Psoas muscle (tissue), 8 donors: ENCODE measurements around the gene VANGL1. TPM values are rescaled to one million over a fixed set of nuclear protein-coding genes. Genes with fewer than 3 reads are reported as not detected.

Experiments
- ATAC-seq, 4 donors: fragments of 200-7000 bp; cut with Tn5 transposase; one replicate each; pipeline ENCODE4 v1.9.1; 2020; ENCODE audit warnings: moderate library complexity in 3 of 4, mild to moderate bottlenecking in 2 of 4
- DNase-seq, 2 donors: peaks; one replicate each; pipeline ENCODE4 v3.0.0-alpha.2; 2020
- H3K27ac ChIP-seq: fragments of 200-600 bp; one replicate; pipeline ENCODE4 v1.8.0; 2022
- H3K27me3 ChIP-seq, 3 donors: fragments of 200-600 bp in 1 of 3; one replicate each; pipeline versions ENCODE4 v1.6.1 to v1.8.0; 2013 to 2022; ENCODE audit warnings: low read length in 2 of 3, mild to moderate bottlenecking in 2 of 3, moderate library complexity in 1 of 3; ENCODE audit not compliant: insufficient read depth in 3 of 3
- H3K36me3 ChIP-seq, 2 donors: fragments of 200-600 bp in 1 of 2; one replicate each; pipeline versions ENCODE4 v1.6.1 to v1.8.0; 2013 to 2022; ENCODE audit warnings: low read depth in 1 of 2, mild to moderate bottlenecking in 1 of 2, moderate library complexity in 1 of 2; ENCODE audit not compliant: insufficient read depth in 1 of 2
- H3K4me1 ChIP-seq: fragments of 200-600 bp; one replicate; pipeline ENCODE4 v1.8.0; 2022
- H3K4me3 ChIP-seq: fragments of 200-600 bp; one replicate; pipeline ENCODE4 v1.8.0; 2022; ENCODE audit warnings: mild to moderate bottlenecking
- H3K9me3 ChIP-seq: fragments of 200-600 bp; one replicate; pipeline ENCODE4 v1.8.0; 2022
- WGBS, 3 donors: extraction: QIAGEN DNeasy Blood & Tissue Kit; methylation state at CpG; one replicate each; pipeline versions ENCODE4 v1.1.6 to v1.1.7; 2013; 5-methylcytosine and 5-hydroxymethylcytosine counted together
- intact Hi-C, 2 donors: fragments of 100-400 bp; cut with DNase I; formaldehyde crosslinking; loops; one replicate each; pipeline versions ENCODE4 v1.11.0 to v1.14.2; 2022
- polyA plus RNA-seq, 3 donors: library from polyadenylated mRNA; stranded (reverse); fragments of 200-250 nt; gene quantifications; one replicate each; pipeline ENCODE4 v1.2.3, GENCODE V29; 2013
- total RNA-seq, 4 donors: library from RNA; stranded (reverse); fragmentation: NEBNext Ultra II Directional in 2 of 4; extraction: Animal tissue kit (Norgen Biotek cat#: 25700) in 2 of 4; gene quantifications; one replicate each; pipeline versions ENCODE4 v1.2.1 to v1.2.4, GENCODE V29; 2021 to 2023
- TF ChIP-seq, protein P1 (sequence below): fragments of 200-600 bp; IDR thresholded peaks from one replicate; pipeline ENCODE4 v1.8.0; 2022; ENCODE audit warnings: antibody characterized with exemption
- donor health status: healthy with polysubstance abuse.
- donor health status: DM: no; HTN: no; CAD: no; lungs with moderate emphysema.
- donor health status: Bipolar disorder and iron deficiency.
- donor health status: healthy.
- donor health status: DM: yes; HTN: yes; CAD: no.
- donor health status: DM: no; HTN: no; CAD: no.
- donor health status: DM: no; HTN: no; CAD: no.
- donor health status: DM: yes; HTN: yes; CAD: no.

VANGL1 gene
- total and polyA plus RNA-seq, 7 donors, result 0.48 to 2.4 (median 1.2) TPM

DNA sequence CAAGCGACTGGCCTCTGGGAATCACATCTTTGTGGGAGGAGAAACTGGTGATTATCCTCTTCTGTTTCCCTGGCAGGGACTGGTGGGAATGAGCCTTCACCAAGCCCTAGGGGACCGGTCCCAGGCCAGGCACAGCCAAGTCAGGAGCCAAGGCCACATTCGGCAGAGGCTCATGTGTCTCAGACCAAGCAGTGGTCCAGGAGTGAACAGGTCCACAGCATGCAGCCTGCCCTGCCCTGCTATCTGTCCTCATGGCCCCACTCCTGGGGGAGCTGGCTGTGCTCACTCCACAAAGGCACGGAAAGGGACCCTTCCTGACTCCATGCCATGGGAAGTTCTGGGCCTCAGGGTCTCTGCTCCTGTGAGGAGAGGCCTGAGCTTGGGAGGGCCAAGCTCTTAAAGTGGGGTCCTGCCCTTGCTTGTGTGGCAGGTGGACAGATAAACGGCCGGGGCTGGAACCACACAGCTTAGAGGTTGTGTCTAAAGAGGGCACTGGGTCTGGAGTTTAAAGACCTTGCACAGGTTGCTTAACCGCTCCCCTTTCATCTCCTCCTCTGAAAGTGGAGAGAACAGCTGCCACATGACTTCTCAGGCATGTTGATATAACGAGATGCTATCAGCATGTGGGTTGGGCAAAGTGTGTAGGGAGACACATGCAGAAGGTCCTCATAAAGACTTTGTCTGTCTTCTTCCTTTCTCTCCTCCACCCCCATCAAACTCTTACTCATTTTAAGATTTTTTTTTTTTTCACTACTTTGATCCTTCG is 69.3 kb downstream of the VANGL1 start:
- Histone ChIP-seq H3K36me3 (peaks cover 0 to 24% of the 10 kb centered on the region in 2 donors), H3K4me3 (no peak overlapping the region), H3K9me3 (no peaks in the 10 kb centered on the region), H3K27me3 (no peaks in the 10 kb centered on the region), H3K27ac (no peak overlapping the region), H3K4me1 (no peaks in the 10 kb centered on the region)
- no peak for DNase-seq
- intact Hi-C loops, result loop anchor here in 1 of 2 donors (10.0 kb wide), 1 partner anchor 264 kb away; the partner anchor contains the start of gene SLC22A15
- TF ChIP-seq, protein P1, sequence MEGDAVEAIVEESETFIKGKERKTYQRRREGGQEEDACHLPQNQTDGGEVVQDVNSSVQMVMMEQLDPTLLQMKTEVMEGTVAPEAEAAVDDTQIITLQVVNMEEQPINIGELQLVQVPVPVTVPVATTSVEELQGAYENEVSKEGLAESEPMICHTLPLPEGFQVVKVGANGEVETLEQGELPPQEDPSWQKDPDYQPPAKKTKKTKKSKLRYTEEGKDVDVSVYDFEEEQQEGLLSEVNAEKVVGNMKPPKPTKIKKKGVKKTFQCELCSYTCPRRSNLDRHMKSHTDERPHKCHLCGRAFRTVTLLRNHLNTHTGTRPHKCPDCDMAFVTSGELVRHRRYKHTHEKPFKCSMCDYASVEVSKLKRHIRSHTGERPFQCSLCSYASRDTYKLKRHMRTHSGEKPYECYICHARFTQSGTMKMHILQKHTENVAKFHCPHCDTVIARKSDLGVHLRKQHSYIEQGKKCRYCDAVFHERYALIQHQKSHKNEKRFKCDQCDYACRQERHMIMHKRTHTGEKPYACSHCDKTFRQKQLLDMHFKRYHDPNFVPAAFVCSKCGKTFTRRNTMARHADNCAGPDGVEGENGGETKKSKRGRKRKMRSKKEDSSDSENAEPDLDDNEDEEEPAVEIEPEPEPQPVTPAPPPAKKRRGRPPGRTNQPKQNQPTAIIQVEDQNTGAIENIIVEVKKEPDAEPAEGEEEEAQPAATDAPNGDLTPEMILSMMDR, result no peak
- peak in 2 of 4 donors; percentile 17 to 20 for ATAC-seq
- 43 to 65% (median 45%) methylated on average over 9 of the region's 9 CpGs for WGBS, 3 donors

DNA sequence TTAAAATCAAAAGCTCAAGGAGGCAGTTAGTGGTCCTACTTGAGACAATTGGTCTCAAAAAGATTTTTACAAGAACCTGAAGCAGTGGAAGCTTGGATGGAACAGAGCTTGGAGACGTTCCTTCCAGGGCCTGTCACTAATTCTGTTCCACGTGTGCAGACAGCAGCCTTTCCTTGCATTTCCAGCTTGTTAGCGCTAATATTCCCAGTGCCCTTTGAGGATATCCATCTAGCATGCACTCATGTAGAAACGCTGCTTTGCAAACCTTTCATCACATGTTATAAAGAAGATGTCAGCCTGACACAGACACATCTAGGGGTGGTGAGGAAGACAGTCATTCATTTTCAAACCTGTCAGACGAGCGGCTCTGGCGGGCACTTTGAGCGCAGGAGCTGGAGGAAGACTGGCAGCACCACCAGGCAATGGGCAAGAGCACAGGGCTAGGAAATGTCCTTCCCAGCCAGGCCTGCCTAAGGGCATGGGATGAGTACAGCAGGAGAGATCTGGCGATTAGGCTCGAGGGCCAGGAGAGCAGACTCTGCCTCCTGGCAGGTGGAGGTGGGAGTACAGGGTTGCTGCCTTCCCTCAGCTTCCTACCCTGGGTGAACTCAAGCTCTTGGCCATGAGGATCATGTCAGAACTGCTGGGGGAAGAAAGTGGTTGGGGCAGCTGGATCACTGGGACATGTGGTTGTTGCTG is 71.3 kb downstream of the VANGL1 start:
- 78 to 84% (median 80%) methylated on average over 10 of the region's 10 CpGs for WGBS, 3 donors
- no peaks in the 10 kb centered on the region for H3K27me3 ChIP-seq
- DNase-seq, result no peak
- intact Hi-C loops, result loop anchor here in 1 of 2 donors (10.0 kb wide), 1 partner anchor 262 kb away; the partner anchor contains the start of gene SLC22A15
- no peak for ATAC-seq
- no peak overlapping the region for H3K27ac ChIP-seq
- TF ChIP-seq, protein P1, result no peak
- H3K4me3 ChIP-seq, result no peak overlapping the region
- no peaks in the 10 kb centered on the region for H3K9me3 ChIP-seq
- H3K36me3 ChIP-seq, result peaks cover 0 to 36% of the 10 kb centered on the region in 2 donors
- H3K4me1 ChIP-seq, result no peaks in the 10 kb centered on the region

DNA sequence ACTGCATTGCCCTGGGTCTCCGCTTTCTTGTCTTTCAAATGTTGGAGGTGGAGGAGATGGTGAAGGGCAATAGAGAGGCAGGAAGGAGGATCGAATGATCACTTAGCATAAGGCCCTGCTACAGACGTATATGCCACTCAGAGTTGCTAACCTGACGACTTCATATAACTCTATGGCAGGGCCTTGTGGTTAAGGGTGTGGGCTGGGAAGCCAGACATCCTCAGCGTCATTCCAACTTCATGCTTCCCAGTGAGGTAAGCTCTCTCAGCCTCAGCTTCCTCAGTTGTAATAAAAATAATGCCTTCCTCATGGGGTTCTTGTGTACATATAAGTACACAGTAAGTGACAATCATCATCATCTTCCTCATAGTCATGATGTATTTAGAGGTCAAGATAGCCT is 72.1 kb downstream of the VANGL1 start:
- Histone ChIP-seq H3K4me3 (no peak overlapping the region), H3K4me1 (no peaks in the 10 kb centered on the region), H3K36me3 (peaks cover 3 to 39% of the 10 kb centered on the region in 2 donors), H3K27me3 (no peaks in the 10 kb centered on the region), H3K9me3 (no peaks in the 10 kb centered on the region), H3K27ac (no peak overlapping the region)
- no peak for DNase-seq
- ATAC-seq, result no peak
- intact Hi-C loops, result loop anchor here in 1 of 2 donors (10.0 kb wide), 1 partner anchor 261 kb away; the partner anchor contains the start of gene SLC22A15
- WGBS, 3 donors, result 67 to 87% (median 85%) methylated on average over 5 of the region's 5 CpGs
- TF ChIP-seq, protein P1, result no peak

DNA sequence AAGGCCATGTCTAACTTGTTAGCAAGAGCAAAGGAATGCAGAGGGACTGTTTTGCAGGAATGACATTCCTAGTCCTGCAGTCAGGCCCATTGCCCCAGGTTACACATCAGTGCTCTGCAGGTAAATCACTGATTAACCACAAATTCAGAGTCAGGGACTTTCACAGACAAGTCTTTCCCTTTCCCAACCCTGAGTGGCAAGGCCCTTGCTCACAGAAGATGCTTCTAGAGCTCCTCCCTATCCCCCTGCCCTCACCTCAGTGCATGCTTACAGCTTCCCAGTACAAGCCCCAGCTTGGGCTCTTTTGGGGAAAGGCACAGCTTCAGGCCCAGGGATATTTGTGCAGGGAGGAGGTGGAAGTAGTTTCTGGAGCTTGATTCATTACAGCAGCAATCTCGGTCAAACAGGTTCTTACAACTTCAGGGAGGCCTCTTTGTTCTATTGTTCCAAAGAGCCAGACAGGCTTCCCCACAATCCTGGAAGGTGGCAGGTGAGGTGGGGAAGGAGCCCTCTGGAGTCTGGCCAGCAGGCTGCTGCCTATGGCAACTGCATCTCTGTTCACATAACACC is 72.9 kb downstream of the VANGL1 start:
- Histone ChIP-seq H3K4me1 (no peaks in the 10 kb centered on the region), H3K9me3 (no peaks in the 10 kb centered on the region), H3K27me3 (no peaks in the 10 kb centered on the region), H3K27ac (no peak overlapping the region), H3K36me3 (peaks cover 3 to 39% of the 10 kb centered on the region in 2 donors), H3K4me3 (no peak overlapping the region)
- TF ChIP-seq, protein P1, result no peak
- DNase-seq, result no peak
- 47 to 75% (median 53%) methylated on average over 1 of the region's 1 CpG for WGBS, 3 donors
- intact Hi-C loops, result loop anchor here in 1 of 2 donors (10.0 kb wide), 1 partner anchor 260 kb away; the partner anchor contains the start of gene SLC22A15
- no peak for ATAC-seq
